ENCODE results near the gene LILRA6.

Gene LILRA6

GRCh38 chr19:54191011-54191810 lies 51.4 kb downstream of the LILRA6 start, which contains the start of gene TSEN34:
TSS of gene TSEN34 (plus strand) at chr19:54191308. CDS start at chr19:54191365, 57 bp downstream.
- no peak for DNase-seq (ENCODE audit: low read depth)
- TF ChIP-seq CTCF (conservative IDR thresholded peaks at IDR 0.05; ENCODE audit: low read depth, low read length), result no peak
- peak within 1 kb of the TSS; percentile 76 for H3K4me3 ChIP-seq (ENCODE audit: low read length)

GRCh38 chr19:54190503-54191010 lies 52.0 kb downstream of the LILRA6 start:
- H3K4me3 ChIP-seq (ENCODE audit: low read length), result peak overlapping the region; percentile 76
- no peak for TF ChIP-seq CTCF (conservative IDR thresholded peaks at IDR 0.05; ENCODE audit: low read depth, low read length)
- peak; percentile 98 for DNase-seq (ENCODE audit: low read depth)

GRCh38 chr19:54189735-54190502 lies 52.7 kb downstream of the LILRA6 start:
- TF ChIP-seq CTCF (conservative IDR thresholded peaks at IDR 0.05; ENCODE audit: low read depth, low read length), result no peak
- peak; percentile 99 for DNase-seq (ENCODE audit: low read depth)
- peak overlapping the region; percentile 79 for H3K4me3 ChIP-seq (ENCODE audit: low read length)

- TF ChIP-seq CTCF (conservative IDR thresholded peaks at IDR 0.05; ENCODE audit: low read depth, low read length), result peak; percentile 27
- peak within 1 kb of the TSS; percentile 79 for H3K4me3 ChIP-seq (ENCODE audit: low read length)
- no peak for DNase-seq (ENCODE audit: low read depth)
Observed at GRCh38 chr19:54189145-54189734, 53.4 kb downstream of the LILRA6 start, which contains the start of gene MBOAT7. TSS of gene MBOAT7 (minus strand) at chr19:54189580. CDS start at chr19:54188508, 1,072 bp downstream.

- no peak for TF ChIP-seq CTCF (conservative IDR thresholded peaks at IDR 0.05; ENCODE audit: low read depth, low read length)
- H3K4me3 ChIP-seq (ENCODE audit: low read length), result peak overlapping the region; percentile 79
- no peak for DNase-seq (ENCODE audit: low read depth)
Observed at GRCh38 chr19:54188215-54188871, 54.2 kb downstream of the LILRA6 start.

GRCh38 chr19:54186934-54187381 lies 55.6 kb downstream of the LILRA6 start:
- no peak for TF ChIP-seq CTCF (conservative IDR thresholded peaks at IDR 0.05; ENCODE audit: low read depth, low read length)
- H3K4me3 ChIP-seq (ENCODE audit: low read length), result no peak overlapping the region
- no peak for DNase-seq (ENCODE audit: low read depth)

Measured in retinal pigment epithelial cell (primary cell).